SK-N-SH treated with all-trans-retinoic acid at 6 μM for 48 hours (cell line): Measurements from ENCODE around the gene PRKG1.
"Not testable (repeated sequence)": the region's sequence is repeated elsewhere in the genome, so short reads cannot be mapped to it uniquely, and the experiment has no call there.

ENCODE experiments used
- ARNTL ChIP-seq: fragments of 450-650 bp; formaldehyde crosslinking; IDR thresholded peaks from 2 replicates; pipeline ENCODE4 v1.5.0; 2020; ENCODE audit warnings: low read depth, mild to moderate bottlenecking, moderate library complexity, borderline replicate concordance
- CREB5 ChIP-seq: fragments of 250-450 bp; sonication (Bioruptor Pico); IDR thresholded peaks from 2 replicates; pipeline ENCODE4 v1.5.1; 2020; ENCODE audit warnings: low read depth, mild to moderate bottlenecking, moderate library complexity
- CSRNP3 ChIP-seq: fragments of 250-450 bp; sonication (Bioruptor Pico); IDR thresholded peaks from 2 replicates; pipeline ENCODE4 v1.5.1; 2021; ENCODE audit warnings: mild to moderate bottlenecking, moderate library complexity
- PATZ1 ChIP-seq: fragments of 250-450 bp; sonication (Bioruptor Pico); IDR thresholded peaks from 2 replicates; pipeline ENCODE4 v1.8.0; 2020; ENCODE audit warnings: mild to moderate bottlenecking, moderate library complexity, borderline replicate concordance
- RARB ChIP-seq: fragments of 250-450 bp; sonication (Bioruptor Pico); IDR thresholded peaks from 2 replicates; pipeline ENCODE4 v1.8.0; 2021; ENCODE audit warnings: mild to moderate bottlenecking, moderate library complexity
- SNAI2 ChIP-seq: fragments of 250-450 bp; sonication (Bioruptor Pico); IDR thresholded peaks from 2 replicates; pipeline ENCODE4 v1.5.0; 2020; ENCODE audit warnings: mild to moderate bottlenecking, moderate library complexity
- TCF4 ChIP-seq: fragments of 250-450 bp; sonication (Bioruptor Pico); IDR thresholded peaks from 2 replicates; pipeline ENCODE4 v1.8.0; 2021; ENCODE audit warnings: mild to moderate bottlenecking, moderate library complexity, borderline replicate concordance
- TSHZ2 ChIP-seq: fragments of 250-450 bp; sonication (Bioruptor Pico); IDR thresholded peaks from 2 replicates; pipeline ENCODE4 v1.5.0; 2020; ENCODE audit warnings: mild to moderate bottlenecking, moderate library complexity
- ZC3H10 ChIP-seq: fragments of 250-450 bp; sonication (Bioruptor Pico); IDR thresholded peaks from 2 replicates; pipeline ENCODE4 v1.5.1; 2021; ENCODE audit warnings: mild to moderate bottlenecking, moderate library complexity
- ZFP3 ChIP-seq: fragments of 250-450 bp; sonication (Bioruptor Pico); IDR thresholded peaks from 2 replicates; pipeline ENCODE4 v1.5.0; 2020; ENCODE audit warnings: mild to moderate bottlenecking, moderate library complexity
- ZFP30 ChIP-seq: fragments of 450-650 bp; formaldehyde crosslinking; IDR thresholded peaks from 2 replicates; pipeline ENCODE4 v1.5.0; 2022; ENCODE audit warnings: mild to moderate bottlenecking, moderate library complexity
- ZNF565 ChIP-seq: fragments of 450-650 bp; formaldehyde crosslinking; conservative IDR thresholded peaks from 2 replicates; pipeline ENCODE4 v1.5.0; 2020; ENCODE audit warnings: low read depth, mild to moderate bottlenecking, moderate library complexity
- ZNF8 ChIP-seq: fragments of 450-650 bp; formaldehyde crosslinking; IDR thresholded peaks from 2 replicates; pipeline ENCODE4 v1.5.0; 2020; ENCODE audit warnings: mild to moderate bottlenecking, moderate library complexity

- not testable (repeated sequence) for TF ChIP-seq ZNF565 (CRISPR knock-in tag); ZC3H10 (CRISPR knock-in tag); ZFP3 (CRISPR knock-in tag); PATZ1 (CRISPR knock-in tag); TSHZ2 (CRISPR knock-in tag); RARB (CRISPR knock-in tag); CREB5; ARNTL (CRISPR knock-in tag); CSRNP3 (CRISPR knock-in tag); SNAI2 (CRISPR knock-in tag); TCF4; ZNF8; ZFP30 (CRISPR knock-in tag)
These were observed 138.7 kb downstream of the PRKG1 start for GRCh38 chr10:51212937-51213336.
